ENCODE data around the gene KCNK13.
"Not testable (repeated sequence)": the region's sequence is repeated elsewhere in the genome, so short reads cannot be mapped to it uniquely, and the experiment has no call there.

The KCNK13 gene

GRCh38 chr14:90061685-90062126 is at the start of gene KCNK13:
TSS of gene KCNK13 (plus strand) at chr14:90061994. CDS start at chr14:90062206, 212 bp downstream.
- no peak for DNase-seq (ENCODE audit: low read depth in 2 of 2)

- no peak for DNase-seq (ENCODE audit: low read depth in 2 of 2)
These were observed 44.4 kb upstream of the KCNK13 start for GRCh38 chr14:90017371-90017770.

GRCh38 chr14:90019824-90020523 is 41.8 kb upstream of the KCNK13 start:
- no peak for DNase-seq (ENCODE audit: low read depth in 2 of 2)

- DNase-seq (ENCODE audit: low read depth in 2 of 2): no peak
These were observed 38.5 kb upstream of the KCNK13 start for GRCh38 chr14:90023176-90023896.

- no peak for DNase-seq (ENCODE audit: low read depth in 2 of 2)
These were observed 36.9 kb upstream of the KCNK13 start for GRCh38 chr14:90024910-90025309.

GRCh38 chr14:90026608-90027007 is 35.2 kb upstream of the KCNK13 start:
- not testable (repeated sequence) for DNase-seq (ENCODE audit: low read depth in 2 of 2)

GRCh38 chr14:90027842-90028241 is 34.0 kb upstream of the KCNK13 start:
- DNase-seq (ENCODE audit: low read depth in 2 of 2): no peak

GRCh38 chr14:90034156-90034555 is 27.6 kb upstream of the KCNK13 start:
- no peak for DNase-seq (ENCODE audit: low read depth in 2 of 2)

- no peak for DNase-seq (ENCODE audit: low read depth in 2 of 2)
These were observed 26.8 kb upstream of the KCNK13 start for GRCh38 chr14:90034835-90035525.

- no peak for DNase-seq (ENCODE audit: low read depth in 2 of 2)
These were observed 22.4 kb upstream of the KCNK13 start for GRCh38 chr14:90039253-90040010.

GRCh38 chr14:90040411-90040810 is 21.4 kb upstream of the KCNK13 start:
- no peak for DNase-seq (ENCODE audit: low read depth in 2 of 2)

GRCh38 chr14:90042496-90043252 is 19.1 kb upstream of the KCNK13 start:
- DNase-seq (ENCODE audit: low read depth in 2 of 2): no peak

- no peak for DNase-seq (ENCODE audit: low read depth in 2 of 2)
These were observed 16.2 kb upstream of the KCNK13 start for GRCh38 chr14:90045616-90046015.

GRCh38 chr14:90049390-90049789 is 12.4 kb upstream of the KCNK13 start:
- DNase-seq (ENCODE audit: low read depth in 2 of 2): no peak

GRCh38 chr14:90050271-90050670 is 11.5 kb upstream of the KCNK13 start:
- no peak for DNase-seq (ENCODE audit: low read depth in 2 of 2)

GRCh38 chr14:90053044-90053443 is 8.8 kb upstream of the KCNK13 start:
- DNase-seq (ENCODE audit: low read depth in 2 of 2): no peak

GRCh38 chr14:90054803-90055202 is 7.0 kb upstream of the KCNK13 start:
- DNase-seq (ENCODE audit: low read depth in 2 of 2): no peak

- DNase-seq (ENCODE audit: low read depth in 2 of 2): no peak
These were observed 5.0 kb upstream of the KCNK13 start for GRCh38 chr14:90056826-90057225.

- no peak for DNase-seq (ENCODE audit: low read depth in 2 of 2)
These were observed 2.8 kb upstream of the KCNK13 start for GRCh38 chr14:90058876-90059458.

GRCh38 chr14:90060312-90060964 is 1.4 kb upstream of the KCNK13 start:
- DNase-seq (ENCODE audit: low read depth in 2 of 2): no peak
